LHCN-M2 (cell line): ENCODE results near the gene LY86. TPM values are rescaled to one million over a fixed set of nuclear protein-coding genes. Genes with fewer than 3 reads are reported as not detected.

Source experiments
- DNase-seq: peaks from one replicate; pipeline ENCODE4 v3.0.0-alpha.2; 2012; ENCODE audit warnings: low read depth
- total RNA-seq: library from RNA; depleted of rRNA; stranded (reverse); fragments of >200 nt; gene quantifications from 2 replicates; pipeline ENCODE4 v1.2.3, GENCODE V29; 2014

Gene LY86
- total RNA-seq, 1 experiment from 2014 or later, result not detected

GRCh38 chr6:6681075-6681849 is 92.7 kb downstream of the LY86 start:
- DNase-seq, result no peak

- DNase-seq, result no peak
Measured at GRCh38 chr6:6682225-6682624, 93.7 kb downstream of the LY86 start.

- DNase-seq, result no peak
Measured at GRCh38 chr6:6683969-6684833, 95.7 kb downstream of the LY86 start.

GRCh38 chr6:6685249-6686040 is 96.9 kb downstream of the LY86 start:
- DNase-seq, result no peak

GRCh38 chr6:6686176-6686575 is 97.7 kb downstream of the LY86 start:
- DNase-seq, result no peak

GRCh38 chr6:6686748-6687601 is 98.5 kb downstream of the LY86 start:
- peak; percentile 27 for DNase-seq

- no peak for DNase-seq
Measured at GRCh38 chr6:6688283-6688682, 99.8 kb downstream of the LY86 start.

GRCh38 chr6:6688951-6689350 is 100.4 kb downstream of the LY86 start:
- DNase-seq, result no peak

- DNase-seq, result no peak
Measured at GRCh38 chr6:6689400-6690143, 101.1 kb downstream of the LY86 start.

GRCh38 chr6:6690144-6690483 is 101.6 kb downstream of the LY86 start:
- DNase-seq, result no peak

- DNase-seq, result no peak
Measured at GRCh38 chr6:6694368-6694780, 105.9 kb downstream of the LY86 start.

- no peak for DNase-seq
Measured at GRCh38 chr6:6694825-6695624, 106.5 kb downstream of the LY86 start.

GRCh38 chr6:6695625-6696276 is 107.2 kb downstream of the LY86 start:
- no peak for DNase-seq

- DNase-seq, result peak; percentile 34
Measured at GRCh38 chr6:6696867-6697531, 108.5 kb downstream of the LY86 start.

GRCh38 chr6:6697620-6698019 is 109.1 kb downstream of the LY86 start:
- DNase-seq, result no peak

GRCh38 chr6:6699741-6700367 is 111.3 kb downstream of the LY86 start:
- DNase-seq, result peak; percentile 96

- no peak for DNase-seq
Measured at GRCh38 chr6:6700407-6701270, 112.1 kb downstream of the LY86 start.
